ENCODE results near the gene PKP1.

DNA sequence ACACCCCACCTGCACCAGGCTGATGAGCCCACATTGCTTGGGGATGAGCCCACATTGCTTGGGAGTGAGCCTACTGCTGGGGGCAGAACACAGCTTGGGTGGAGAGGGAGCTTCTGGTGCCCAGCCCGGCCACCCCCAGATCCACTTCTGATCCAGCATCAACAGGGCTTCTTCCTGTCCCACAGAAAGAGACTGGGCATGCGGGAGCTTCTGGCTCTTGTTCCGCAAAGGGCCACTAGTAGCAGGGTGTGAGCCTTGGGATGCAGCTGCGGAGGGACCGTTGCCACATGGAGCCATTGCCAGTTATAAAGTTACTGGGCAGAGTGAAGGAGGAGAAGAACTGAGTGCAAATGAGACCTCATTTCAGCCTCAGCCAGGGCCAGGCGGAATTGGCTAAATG, 36.3 kb downstream of the PKP1 start:
- TF ChIP-seq CTCF (IDR thresholded peaks at IDR 0.05; ENCODE audit: low read depth, low read length, poor library complexity, severe bottlenecking) (no peak), EZH2phosphoT487 (IDR thresholded peaks at IDR 0.05; ENCODE audit: borderline replicate concordance, low read length) (no peak)

Measured in DOHH2 (cell line).